Panc1 (cell line): ENCODE data around the gene CCNK. TPM values are rescaled to one million over a fixed set of nuclear protein-coding genes. Genes with fewer than 3 reads are reported as not detected.

ENCODE experiments used
- ATAC-seq: fragments of 200-7000 bp; cut with Tn5 transposase; 2 replicates; pipeline ENCODE4 v1.9.1; 2020; ENCODE audit warnings: mild to moderate bottlenecking, moderate library complexity
- BruUV-seq: library from RNA; stranded (reverse); fragments of 400-500 nt; replicated peaks from 2 replicates; lab custom pipeline; 2021; lab: Mats Ljungman, UMichigan
- CTCF ChIA-PET: fragments of 300-600 bp; sonication (Branson Sonifier 250); formaldehyde crosslinking; loops from one replicate; lab custom pipeline; 2022; ENCODE audit warnings: antibody characterized with exemption; lab: Charles Lee
- POLR2A ChIA-PET: fragments of 300-600 bp; sonication (Branson Sonifier 250); formaldehyde crosslinking; loops from one replicate; lab custom pipeline; 2022; ENCODE audit warnings: antibody characterized with exemption; lab: Charles Lee
- DNase-seq: peaks from one replicate; pipeline ENCODE4 v3.0.0-alpha.2; 2010; ENCODE audit warnings: low read depth, low spot score
- H3K27ac ChIP-seq: 2 replicates; pipeline ENCODE4 v1.5.1; 2011; ENCODE audit warnings: mild to moderate bottlenecking, low read length, inconsistent platforms
- H3K27me3 ChIP-seq: fragments of 200-500 bp; sonication (Bioruptor generic); 2 replicates; pipeline ENCODE4 v1.6.0; 2014; ENCODE audit warnings: low read length, inconsistent platforms; ENCODE audit not compliant: control insufficient read depth, insufficient read depth
- H3K36me3 ChIP-seq: fragments of 200-500 bp; sonication (Bioruptor generic); 2 replicates; pipeline ENCODE4 v1.5.1; 2014; ENCODE audit warnings: inconsistent platforms, mild to moderate bottlenecking, low read length, moderate library complexity; ENCODE audit not compliant: control insufficient read depth, insufficient read depth
- H3K4me1 ChIP-seq: 2 replicates; pipeline ENCODE4 v1.5.1; 2011; ENCODE audit warnings: inconsistent platforms, mild to moderate bottlenecking, low read length, moderate library complexity; ENCODE audit not compliant: control insufficient read depth, insufficient read depth
- H3K4me3 ChIP-seq, 2 experiments: 2 replicates each; pipeline ENCODE4 v1.5.1; 2011 to 2012; ENCODE audit warnings: low read depth in 2 of 2, low read length in 2 of 2, mild to moderate bottlenecking in 2 of 2, inconsistent platforms in 1 of 2, moderate library complexity in 1 of 2
- H3K9me3 ChIP-seq: fragments of 200-500 bp; sonication (Bioruptor generic); 2 replicates; pipeline ENCODE4 v1.5.1; 2014; ENCODE audit warnings: low read depth, mild to moderate bottlenecking, inconsistent platforms, low read length, moderate library complexity; ENCODE audit not compliant: control insufficient read depth, insufficient read depth
- POLR2AphosphoS5 ChIP-seq: IDR thresholded peaks from 2 replicates; pipeline ENCODE4 v1.6.1; 2012; ENCODE audit warnings: mild to moderate bottlenecking, low read depth, low read length, moderate library complexity
- SIN3A ChIP-seq: IDR thresholded peaks from 2 replicates; pipeline ENCODE4 v1.6.1; 2012; ENCODE audit warnings: low read depth, mild to moderate bottlenecking, low read length, moderate library complexity, borderline replicate concordance; ENCODE audit not compliant: insufficient read depth
- TCF7L2 ChIP-seq: IDR thresholded peaks from 2 replicates; pipeline ENCODE4 v1.6.1; 2011; ENCODE audit warnings: mild to moderate bottlenecking, low read depth, low read length, inconsistent platforms
- in situ Hi-C: cut with HindIII; loops from 2 replicates; pipeline ENCODE4 v1.10.0; 2016; ENCODE audit warnings: low sequenced_read_pairs, low pct_unique_long_range_greater_than_20kb
- intact Hi-C: fragments of 100-400 bp; cut with micrococcal nuclease; formaldehyde crosslinking; loops from one replicate; pipeline ENCODE4 v1.10.0; 2022; ENCODE audit not compliant: unreplicated experiment
- total RNA-seq: library from RNA; stranded (reverse); gene quantifications from one replicate; pipeline ENCODE4 v1.2.1, GENCODE V29; 2021; ENCODE audit not compliant: unreplicated experiment
- TF ChIP-seq, protein P1 (sequence below), 2 experiments: IDR thresholded peaks; 2 replicates each; pipeline ENCODE4 v1.6.1; 2011 to 2012; ENCODE audit warnings: low read depth in 2 of 2, control low read depth in 1 of 2, low read length in 1 of 2, mild to moderate bottlenecking in 1 of 2, moderate library complexity in 1 of 2; ENCODE audit not compliant: insufficient read depth in 1 of 2

The CCNK gene
- total RNA-seq, 1 experiment from 2014 or later, result 47.8 TPM

DNA sequence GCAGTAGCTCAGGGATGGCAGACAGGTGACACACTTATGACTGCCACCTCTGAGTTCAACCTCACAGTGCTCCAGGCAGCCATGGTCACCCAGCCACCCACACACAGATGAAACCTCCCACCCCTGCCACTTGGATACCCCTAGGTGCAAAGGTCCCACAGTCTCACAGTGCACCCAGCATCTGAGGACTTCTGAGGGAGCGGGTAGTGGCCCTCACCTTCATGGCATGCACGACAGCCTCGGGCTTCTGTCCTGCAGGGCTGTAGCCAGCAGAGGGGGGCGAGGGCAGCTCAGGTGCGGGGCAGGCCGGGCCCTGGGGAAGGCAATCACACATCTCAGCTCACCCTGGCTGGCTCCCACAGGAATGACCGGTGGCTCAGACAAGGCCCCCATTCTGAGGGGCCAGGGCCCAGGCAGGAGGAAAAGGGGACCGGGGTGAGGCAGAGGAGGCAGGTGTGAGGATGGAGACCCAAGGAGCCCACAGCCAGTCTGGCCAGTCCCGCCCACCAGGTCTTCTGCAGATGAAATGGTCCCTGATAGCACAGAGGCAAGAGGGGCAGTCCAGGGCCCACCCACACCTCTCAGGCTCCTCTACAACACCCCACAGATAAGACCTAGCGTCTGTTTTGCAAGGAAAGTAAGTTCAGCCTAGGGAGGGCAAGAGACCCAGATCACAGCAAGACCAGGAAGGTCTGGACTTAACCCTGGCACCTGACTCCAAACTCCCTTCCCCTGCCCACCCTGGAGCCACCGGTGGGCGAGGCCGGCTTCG lies 35.8 kb downstream of the CCNK start:
- intact Hi-C loops, result no loop called here
- POLR2A ChIA-PET, result no interaction called here

DNA sequence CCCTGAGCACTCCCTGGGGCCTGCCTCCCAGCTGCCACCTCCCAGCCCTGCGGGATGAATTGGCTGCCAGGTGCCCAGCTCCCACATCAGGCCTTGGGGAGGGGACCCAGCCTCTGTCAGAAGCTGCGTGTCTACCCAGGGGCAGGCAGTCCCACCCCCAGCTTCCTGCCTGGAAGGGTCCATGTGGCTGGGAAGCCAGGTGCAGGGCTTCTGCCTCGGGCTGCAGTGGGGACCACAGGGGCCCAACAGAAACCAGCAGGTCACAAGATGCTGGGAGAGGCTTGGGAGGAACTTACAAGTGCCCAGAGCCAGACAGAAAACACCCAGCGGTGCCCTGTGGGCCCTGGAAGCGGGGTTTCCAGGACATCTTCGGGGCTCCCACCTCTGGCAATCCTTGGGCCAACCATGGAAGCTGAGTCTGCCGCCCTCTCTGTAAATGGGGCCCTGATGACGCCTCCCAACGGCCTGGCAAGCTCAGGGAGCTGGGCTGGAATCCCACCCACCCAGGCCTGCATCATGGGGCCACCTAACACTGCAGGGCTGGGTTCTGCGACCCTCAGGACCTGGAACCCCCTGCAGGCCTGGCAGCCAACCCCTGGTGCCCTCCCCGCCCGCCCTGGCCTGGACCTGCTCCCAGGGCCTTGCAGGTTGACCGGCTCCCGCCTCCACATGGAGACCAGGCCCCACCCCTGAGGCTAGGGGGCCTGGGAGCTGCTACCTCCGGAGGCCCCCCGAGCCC lies 36.6 kb downstream of the CCNK start:
- H3K9me3 ChIP-seq, result no peaks in the 10 kb centered on the region
- H3K27me3 ChIP-seq, result no peaks in the 10 kb centered on the region
- intact Hi-C loops (loop anchor here (2.0 kb wide), 1 partner anchor 111 kb away; no protein-coding TSS in a partner anchor), in situ Hi-C loops (no loop called here)
- no peaks in the 10 kb centered on the region for H3K36me3 ChIP-seq
- BruUV-seq, result no TSS peak
- peaks cover 38% of the 10 kb centered on the region for H3K4me1 ChIP-seq
- DNase-seq (no peak), ATAC-seq (no peak)
- POLR2A ChIA-PET, result interaction anchor here (0.5 kb wide), 1 partner anchor 213 kb away, joined by 4 read pairs; no protein-coding TSS in a partner anchor
- TF ChIP-seq POLR2AphosphoS5 (no peak), TCF7L2 (no peak), SIN3A (no peak)
- TF ChIP-seq, protein P1, sequence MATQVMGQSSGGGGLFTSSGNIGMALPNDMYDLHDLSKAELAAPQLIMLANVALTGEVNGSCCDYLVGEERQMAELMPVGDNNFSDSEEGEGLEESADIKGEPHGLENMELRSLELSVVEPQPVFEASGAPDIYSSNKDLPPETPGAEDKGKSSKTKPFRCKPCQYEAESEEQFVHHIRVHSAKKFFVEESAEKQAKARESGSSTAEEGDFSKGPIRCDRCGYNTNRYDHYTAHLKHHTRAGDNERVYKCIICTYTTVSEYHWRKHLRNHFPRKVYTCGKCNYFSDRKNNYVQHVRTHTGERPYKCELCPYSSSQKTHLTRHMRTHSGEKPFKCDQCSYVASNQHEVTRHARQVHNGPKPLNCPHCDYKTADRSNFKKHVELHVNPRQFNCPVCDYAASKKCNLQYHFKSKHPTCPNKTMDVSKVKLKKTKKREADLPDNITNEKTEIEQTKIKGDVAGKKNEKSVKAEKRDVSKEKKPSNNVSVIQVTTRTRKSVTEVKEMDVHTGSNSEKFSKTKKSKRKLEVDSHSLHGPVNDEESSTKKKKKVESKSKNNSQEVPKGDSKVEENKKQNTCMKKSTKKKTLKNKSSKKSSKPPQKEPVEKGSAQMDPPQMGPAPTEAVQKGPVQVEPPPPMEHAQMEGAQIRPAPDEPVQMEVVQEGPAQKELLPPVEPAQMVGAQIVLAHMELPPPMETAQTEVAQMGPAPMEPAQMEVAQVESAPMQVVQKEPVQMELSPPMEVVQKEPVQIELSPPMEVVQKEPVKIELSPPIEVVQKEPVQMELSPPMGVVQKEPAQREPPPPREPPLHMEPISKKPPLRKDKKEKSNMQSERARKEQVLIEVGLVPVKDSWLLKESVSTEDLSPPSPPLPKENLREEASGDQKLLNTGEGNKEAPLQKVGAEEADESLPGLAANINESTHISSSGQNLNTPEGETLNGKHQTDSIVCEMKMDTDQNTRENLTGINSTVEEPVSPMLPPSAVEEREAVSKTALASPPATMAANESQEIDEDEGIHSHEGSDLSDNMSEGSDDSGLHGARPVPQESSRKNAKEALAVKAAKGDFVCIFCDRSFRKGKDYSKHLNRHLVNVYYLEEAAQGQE (IDR thresholded peaks at IDR 0.05; ENCODE audit: insufficient read depth in 1 of 2, low read depth in 2 of 2, low read length in 1 of 2), result no peak
- H3K27ac ChIP-seq, result no peak overlapping the region
- CTCF ChIA-PET, result no interaction called here
- no peak overlapping the region for H3K4me3 ChIP-seq

More for the DNA sequence above, 35.8 kb downstream of the CCNK start:
- CTCF ChIA-PET, result interaction anchor here (1.3 kb wide), 1 partner anchor 111 kb away, joined by 3 read pairs; no protein-coding TSS in a partner anchor
- Histone ChIP-seq H3K27me3 (no peaks in the 10 kb centered on the region), H3K36me3 (no peaks in the 10 kb centered on the region), H3K4me1 (peaks cover 30% of the 10 kb centered on the region), H3K27ac (no peak overlapping the region), H3K9me3 (no peaks in the 10 kb centered on the region), H3K4me3 (no peak overlapping the region)
- DNase-seq (no peak), ATAC-seq (no peak)
- no TSS peak for BruUV-seq
- TF ChIP-seq, protein P1 (IDR thresholded peaks at IDR 0.05; ENCODE audit: insufficient read depth in 1 of 2, low read depth in 2 of 2, low read length in 1 of 2), result no peak
- no peak for TF ChIP-seq SIN3A
- in situ Hi-C loops, result no loop called here
